ENCODE measurements around the gene DUSP15. TPM values are rescaled to one million over a fixed set of nuclear protein-coding genes. Genes with fewer than 3 reads are reported as not detected.
"Not testable (repeated sequence)": the region's sequence is repeated elsewhere in the genome, so short reads cannot be mapped to it uniquely, and the experiment has no call there.

Gene DUSP15
- total RNA-seq, 1 experiment from 2014 or later, result not detected

DNA sequence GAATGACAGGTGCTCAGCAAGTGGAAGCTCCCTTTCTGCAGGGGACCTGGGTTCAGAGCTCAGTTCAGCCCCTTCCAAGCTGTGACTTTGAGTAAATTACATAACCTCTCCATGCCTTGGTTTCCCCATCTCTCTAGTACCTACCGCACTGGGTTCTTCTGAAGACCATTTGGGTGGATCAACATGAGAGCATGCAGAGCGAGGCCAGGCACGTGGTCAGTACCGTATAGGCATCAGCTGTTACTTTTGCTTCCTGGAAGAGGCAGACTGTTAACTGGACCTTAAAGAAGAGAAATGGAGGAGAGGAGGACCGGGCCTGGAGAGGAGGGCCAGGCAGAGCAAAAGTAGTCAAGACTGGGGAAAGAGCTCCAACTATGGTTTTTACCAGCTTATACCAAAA, 52.9 kb downstream of the DUSP15 start:
- no peaks in the 10 kb centered on the region for H3K27me3 ChIP-seq (ENCODE audit: low read length)
- no peaks in the 10 kb centered on the region for H3K36me3 ChIP-seq (ENCODE audit: low read depth, low read length)
- no peak for DNase-seq
- TF ChIP-seq EZH2phosphoT487 (IDR thresholded peaks at IDR 0.05; ENCODE audit: borderline replicate concordance, low read length) (no peak), EZH2 (IDR thresholded peaks at IDR 0.05; ENCODE audit: low read length, unreplicated experiment) (no peak)
- TF ChIP-seq, protein P1, sequence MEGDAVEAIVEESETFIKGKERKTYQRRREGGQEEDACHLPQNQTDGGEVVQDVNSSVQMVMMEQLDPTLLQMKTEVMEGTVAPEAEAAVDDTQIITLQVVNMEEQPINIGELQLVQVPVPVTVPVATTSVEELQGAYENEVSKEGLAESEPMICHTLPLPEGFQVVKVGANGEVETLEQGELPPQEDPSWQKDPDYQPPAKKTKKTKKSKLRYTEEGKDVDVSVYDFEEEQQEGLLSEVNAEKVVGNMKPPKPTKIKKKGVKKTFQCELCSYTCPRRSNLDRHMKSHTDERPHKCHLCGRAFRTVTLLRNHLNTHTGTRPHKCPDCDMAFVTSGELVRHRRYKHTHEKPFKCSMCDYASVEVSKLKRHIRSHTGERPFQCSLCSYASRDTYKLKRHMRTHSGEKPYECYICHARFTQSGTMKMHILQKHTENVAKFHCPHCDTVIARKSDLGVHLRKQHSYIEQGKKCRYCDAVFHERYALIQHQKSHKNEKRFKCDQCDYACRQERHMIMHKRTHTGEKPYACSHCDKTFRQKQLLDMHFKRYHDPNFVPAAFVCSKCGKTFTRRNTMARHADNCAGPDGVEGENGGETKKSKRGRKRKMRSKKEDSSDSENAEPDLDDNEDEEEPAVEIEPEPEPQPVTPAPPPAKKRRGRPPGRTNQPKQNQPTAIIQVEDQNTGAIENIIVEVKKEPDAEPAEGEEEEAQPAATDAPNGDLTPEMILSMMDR (conservative IDR thresholded peaks at IDR 0.05; ENCODE audit: low read depth, low read length), result no peak
- POLR2A ChIA-PET (ENCODE audit: unreplicated experiment), result no interaction called here
- CTCF ChIA-PET, result no interaction called here
- ATAC-seq, result no peak
- H3K9me3 ChIP-seq (ENCODE audit: low read length), result no peaks in the 10 kb centered on the region
- no peak overlapping the region for H3K9ac ChIP-seq (ENCODE audit: low read length)
- H3K9me2 ChIP-seq (replicated peaks; ENCODE audit: low read length), result no peaks in the 10 kb centered on the region
- no peak overlapping the region for H3K4me3 ChIP-seq (ENCODE audit: low read length)
- no peak overlapping the region for H3K27ac ChIP-seq (ENCODE audit: low read length)
- H2AFZ ChIP-seq (ENCODE audit: low read length), result no peak overlapping the region
- intact Hi-C loops (cut with micrococcal nuclease), result no loop called here
- H3K4me2 ChIP-seq (ENCODE audit: low read length), result no peak overlapping the region
- no peaks in the 10 kb centered on the region for H4K20me1 ChIP-seq (ENCODE audit: low read length)
- H3K4me1 ChIP-seq (ENCODE audit: insufficient read depth, low read length), result no peaks in the 10 kb centered on the region
- no peaks in the 10 kb centered on the region for H3K79me2 ChIP-seq (ENCODE audit: low read length)
- BruUV-seq (replicated peaks), result no TSS peak
- no peaks in the 10 kb centered on the region for H3F3A ChIP-seq (ENCODE audit: low read length, unreplicated experiment)

DNA sequence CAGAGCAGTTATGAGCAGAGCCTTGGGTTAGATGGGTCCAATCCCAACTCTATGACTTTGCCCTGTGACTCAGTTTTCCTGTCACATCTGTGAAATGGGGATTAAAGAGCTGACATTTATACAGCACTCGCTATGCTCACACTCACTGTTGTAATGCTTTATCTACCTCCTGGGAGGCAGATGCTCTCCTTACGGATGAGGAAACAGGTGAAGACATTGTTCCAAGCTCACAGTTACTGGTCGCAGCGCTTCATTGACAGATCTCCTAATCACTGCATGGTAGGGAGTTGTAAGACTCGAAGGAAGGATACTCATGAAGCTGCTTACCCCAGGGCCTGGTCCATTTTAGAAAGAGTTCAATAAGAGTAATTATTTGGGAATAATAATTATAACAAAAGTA, 54.1 kb downstream of the DUSP15 start:
- Histone ChIP-seq H4K20me1 (ENCODE audit: low read length) (no peaks in the 10 kb centered on the region), H3K36me3 (ENCODE audit: low read depth, low read length) (no peaks in the 10 kb centered on the region), H3K4me2 (ENCODE audit: low read length) (no peak overlapping the region), H3K4me1 (ENCODE audit: insufficient read depth, low read length) (no peaks in the 10 kb centered on the region), H2AFZ (ENCODE audit: low read length) (no peak overlapping the region), H3K27ac (ENCODE audit: low read length) (no peak overlapping the region), H3K9me2 (replicated peaks; ENCODE audit: low read length) (no peaks in the 10 kb centered on the region), H3F3A (ENCODE audit: low read length, unreplicated experiment) (no peaks in the 10 kb centered on the region), H3K9ac (ENCODE audit: low read length) (no peak overlapping the region), H3K4me3 (ENCODE audit: low read length) (no peak overlapping the region), H3K79me2 (ENCODE audit: low read length) (no peaks in the 10 kb centered on the region), H3K27me3 (ENCODE audit: low read length) (no peaks in the 10 kb centered on the region), H3K9me3 (ENCODE audit: low read length) (no peaks in the 10 kb centered on the region)
- no TSS peak for BruUV-seq (replicated peaks)
- DNase-seq (no peak), ATAC-seq (no peak)
- POLR2A ChIA-PET (ENCODE audit: unreplicated experiment), result no interaction called here
- CTCF ChIA-PET, result no interaction called here
- intact Hi-C loops (cut with micrococcal nuclease), result no loop called here
- TF ChIP-seq EZH2 (IDR thresholded peaks at IDR 0.05; ENCODE audit: low read length, unreplicated experiment) (no peak), EZH2phosphoT487 (IDR thresholded peaks at IDR 0.05; ENCODE audit: borderline replicate concordance, low read length) (no peak)
- TF ChIP-seq, protein P1 (conservative IDR thresholded peaks at IDR 0.05; ENCODE audit: low read depth, low read length), result no peak

DNA sequence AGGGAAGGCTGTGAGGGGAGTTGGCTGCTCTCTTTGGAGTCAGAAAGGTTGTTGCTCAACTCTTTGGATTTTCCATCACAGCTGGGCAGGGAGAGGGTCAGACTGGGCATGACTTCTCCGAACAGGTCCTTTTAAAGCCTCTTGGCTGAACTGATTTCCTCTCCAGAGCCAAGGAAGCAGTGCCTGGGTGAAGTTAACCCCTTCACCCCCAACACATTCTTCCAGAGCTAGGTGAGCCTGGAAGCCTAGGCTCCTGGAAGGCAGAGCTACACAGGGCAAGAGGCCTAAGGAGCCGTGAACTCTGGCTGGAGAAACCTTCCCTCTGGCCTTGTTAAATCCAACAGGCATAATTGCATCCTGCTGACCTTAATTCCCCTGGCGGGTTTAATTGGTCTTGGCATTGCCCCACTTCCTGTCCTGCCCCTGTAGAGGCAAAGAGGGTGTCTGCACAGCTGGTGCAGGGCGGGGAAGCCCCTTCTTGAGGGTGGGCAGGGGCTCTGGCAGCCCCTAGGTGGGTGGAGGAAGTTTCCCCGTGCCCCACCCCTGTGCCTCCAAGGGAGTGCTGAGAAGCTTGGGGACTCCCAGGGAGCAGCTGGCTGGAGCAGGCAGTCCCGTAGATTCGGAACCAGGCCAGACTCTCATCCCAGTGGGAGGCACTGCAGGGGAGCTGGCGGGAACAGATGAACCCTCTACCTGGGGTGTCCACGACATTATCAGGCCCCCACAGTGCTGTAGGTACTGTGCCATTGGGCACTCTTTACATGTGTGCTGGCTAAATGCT, 54.7 kb downstream of the DUSP15 start:
- intact Hi-C loops (cut with micrococcal nuclease), result no loop called here
- ChIA-PET CTCF (no interaction called here), POLR2A (ENCODE audit: unreplicated experiment) (no interaction called here)
- H3K4me1 ChIP-seq (ENCODE audit: insufficient read depth, low read length), result peaks cover 6% of the 10 kb centered on the region
- TF ChIP-seq, protein P1 (conservative IDR thresholded peaks at IDR 0.05; ENCODE audit: low read depth, low read length), result no peak
- TF ChIP-seq EZH2phosphoT487 (IDR thresholded peaks at IDR 0.05; ENCODE audit: borderline replicate concordance, low read length) (no peak), EZH2 (IDR thresholded peaks at IDR 0.05; ENCODE audit: low read length, unreplicated experiment) (no peak)
- DNase-seq, result no peak
- no peak overlapping the region for H3K4me3 ChIP-seq (ENCODE audit: low read length)
- H3K36me3 ChIP-seq (ENCODE audit: low read depth, low read length), result no peaks in the 10 kb centered on the region
- H4K20me1 ChIP-seq (ENCODE audit: low read length), result no peaks in the 10 kb centered on the region
- no peaks in the 10 kb centered on the region for H3K27me3 ChIP-seq (ENCODE audit: low read length)
- no peak overlapping the region for H3K9ac ChIP-seq (ENCODE audit: low read length)
- no peak overlapping the region for H3K4me2 ChIP-seq (ENCODE audit: low read length)
- H3K27ac ChIP-seq (ENCODE audit: low read length), result no peak overlapping the region
- no peaks in the 10 kb centered on the region for H3K79me2 ChIP-seq (ENCODE audit: low read length)
- no TSS peak for BruUV-seq (replicated peaks)
- H3F3A ChIP-seq (ENCODE audit: low read length, unreplicated experiment), result no peaks in the 10 kb centered on the region
- peak; percentile 18; the same call in 1 of the 2 replicates for ATAC-seq
- no peaks in the 10 kb centered on the region for H3K9me2 ChIP-seq (replicated peaks; ENCODE audit: low read length)
- H2AFZ ChIP-seq (ENCODE audit: low read length), result no peak overlapping the region
- H3K9me3 ChIP-seq (ENCODE audit: low read length), result no peaks in the 10 kb centered on the region

DNA sequence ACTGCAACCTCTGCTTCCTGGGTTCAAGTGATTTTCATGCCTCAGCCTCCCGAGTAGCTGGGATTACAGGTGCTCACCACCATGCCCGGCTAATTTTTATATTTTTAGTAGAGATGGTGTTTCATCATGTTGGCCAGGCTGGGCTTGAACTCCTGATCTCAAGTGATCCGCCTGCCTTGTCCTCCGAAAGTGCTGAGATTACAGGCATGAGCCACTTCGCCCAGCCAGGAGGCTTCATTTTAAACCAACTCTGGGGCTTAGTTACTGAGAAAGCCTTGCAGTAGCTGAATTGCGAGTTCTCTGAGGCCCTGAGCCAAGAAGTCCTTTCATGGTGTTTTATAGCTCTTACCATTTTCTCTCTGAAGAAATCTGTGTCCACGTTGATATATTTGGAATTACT, 56.2 kb downstream of the DUSP15 start:
- H3K27ac ChIP-seq (ENCODE audit: low read length); DNase-seq; H2AFZ ChIP-seq (ENCODE audit: low read length); H4K20me1 ChIP-seq (ENCODE audit: low read length); intact Hi-C loops (cut with micrococcal nuclease); H3K9me2 ChIP-seq (replicated peaks; ENCODE audit: low read length); H3K4me3 ChIP-seq (ENCODE audit: low read length); H3F3A ChIP-seq (ENCODE audit: low read length, unreplicated experiment); H3K27me3 ChIP-seq (ENCODE audit: low read length); POLR2A ChIA-PET (ENCODE audit: unreplicated experiment); CTCF ChIA-PET; BruUV-seq (replicated peaks); H3K36me3 ChIP-seq (ENCODE audit: low read depth, low read length); H3K9ac ChIP-seq (ENCODE audit: low read length); H3K4me2 ChIP-seq (ENCODE audit: low read length); H3K79me2 ChIP-seq (ENCODE audit: low read length); ATAC-seq; H3K9me3 ChIP-seq (ENCODE audit: low read length): not testable (repeated sequence)
- peaks cover 17% of the 10 kb centered on the region for H3K4me1 ChIP-seq (ENCODE audit: insufficient read depth, low read length)
